SH-SY5Y (cell line): ENCODE data around the gene HCFC1.

ENCODE experiments used
- GATA2 ChIP-seq: IDR thresholded peaks from 2 replicates; pipeline ENCODE4 v1.6.1; 2011; ENCODE audit warnings: mild to moderate bottlenecking, low read depth, low read length
- GATA3 ChIP-seq: IDR thresholded peaks from 2 replicates; pipeline ENCODE4 v1.6.1; 2011; ENCODE audit warnings: low read depth, mild to moderate bottlenecking, low read length, moderate library complexity

DNA sequence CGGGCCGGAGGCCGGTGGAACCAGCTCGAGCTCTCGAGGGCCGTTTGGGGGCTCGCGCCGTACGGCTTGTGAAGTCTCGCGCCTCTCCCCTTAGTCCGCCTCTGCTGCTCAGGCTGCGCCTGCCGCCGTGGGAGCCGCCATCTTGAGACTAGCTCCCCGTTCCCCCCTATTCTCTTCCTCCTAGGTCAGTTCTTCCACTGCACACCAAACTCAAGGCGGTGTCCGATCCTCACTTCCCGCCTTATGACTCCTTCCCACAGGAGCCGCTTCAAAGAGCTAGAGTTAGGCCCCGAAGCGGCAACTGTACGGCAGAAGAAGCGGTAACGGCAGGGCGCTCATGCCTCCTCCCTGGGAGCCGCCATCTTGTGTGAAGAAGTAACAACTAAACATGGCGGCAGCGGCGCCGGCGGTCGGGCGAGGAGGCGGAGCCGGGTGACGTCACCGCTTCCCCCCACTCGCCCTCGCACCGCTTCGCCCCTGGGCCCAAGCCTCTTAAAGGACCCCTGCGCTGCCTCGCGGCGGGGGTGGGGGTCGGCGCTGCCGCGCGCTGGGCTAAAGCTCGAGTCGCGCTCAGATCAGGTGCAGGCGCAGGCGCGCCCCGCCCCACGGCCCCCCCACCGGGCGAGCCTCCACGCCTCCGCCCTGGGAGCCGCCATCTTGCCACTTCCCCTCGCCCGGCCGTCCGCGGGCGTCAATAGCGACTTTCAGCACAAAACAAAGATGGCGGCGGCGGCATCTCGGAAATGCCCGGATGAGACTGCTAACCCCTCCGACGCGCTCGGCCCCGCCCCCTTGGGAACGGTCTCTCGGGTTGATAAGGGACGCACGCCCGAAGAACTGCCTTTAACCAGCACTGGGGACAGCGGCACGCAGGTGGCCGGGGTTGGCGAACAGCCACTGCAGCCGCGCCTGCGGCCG lies at the start of gene HCFC1:
- TF ChIP-seq GATA2 (0 out of 2 replicates have a peak, but pooled peaks have one; percentile 38), GATA3 (no peak)
